SH-SY5Y (cell line): ENCODE results near the gene RPRML.

Experiments used
- GATA2 ChIP-seq: IDR thresholded peaks from 2 replicates; pipeline ENCODE4 v1.6.1; 2011; ENCODE audit warnings: mild to moderate bottlenecking, low read depth, low read length
- GATA3 ChIP-seq: IDR thresholded peaks from 2 replicates; pipeline ENCODE4 v1.6.1; 2011; ENCODE audit warnings: low read depth, mild to moderate bottlenecking, low read length, moderate library complexity

- TF ChIP-seq GATA2 (no peak), GATA3 (no peak)
These were observed 33.4 kb upstream of the RPRML start for GRCh38 chr17:47012457-47012856.
